ENCODE results near the gene ESPN. TPM values are rescaled to one million over a fixed set of nuclear protein-coding genes. Genes with fewer than 3 reads are reported as not detected.

ESPN gene
- total and polyA plus RNA-seq, 10 of the 15 experiments (the other 5 are each of a cell fraction or from before 2014, with no cell fraction given): 0.18 to 0.71 (median 0.59) TPM; not detected in 7

GRCh38 chr1:6416906-6417305, 7.7 kb upstream of the ESPN start:
- BruUV-seq (replicated peaks): no TSS peak
- no peaks in the 10 kb centered on the region for H3K79me2 ChIP-seq (ENCODE audit: control insufficient read depth, insufficient read depth, low read length)
- ChIA-PET CTCF (interaction anchor here (11.8 kb wide), 1 partner anchor 22 kb away, joined by 86 read pairs; no protein-coding TSS in a partner anchor), SMC1A (ENCODE audit: uncharacterized antibody, unreplicated experiment) (interaction anchor here (0.6 kb wide), 1 partner anchor 136 kb away, joined by 3 read pairs; no protein-coding TSS in a partner anchor), POLR2A (no interaction called here), RAD21 (ENCODE audit: unreplicated experiment) (no interaction called here)
- H2AFZ ChIP-seq (ENCODE audit: control insufficient read depth, low read depth, low read length): no peak overlapping the region
- intact Hi-C loops (cut with micrococcal nuclease; ENCODE audit: unreplicated experiment) (no loop called here), in situ Hi-C loops (cut with MboI) (no loop called here)
- H3K4me1 ChIP-seq (ENCODE audit: control insufficient read depth, insufficient read depth, low read length): peaks cover 16% of the 10 kb centered on the region
- 42% methylated on average over 5 of the region's 5 CpGs for WGBS (ENCODE audit: insufficient coverage, insufficient replicate concordance, low lambda C conversion rate, missing lambda C conversion rate)
- peaks cover 4 to 15% of the 10 kb centered on the region in 2 experiments; a peak in 3 of 4 replicates for H3K27me3 ChIP-seq (replicated peaks in 1 of 2; ENCODE audit: control insufficient read depth in 2 of 2, insufficient read depth in 2 of 2, low read length in 1 of 2)
- no peaks in the 10 kb centered on the region; the same call in 1 of the 2 replicates for H4K20me1 ChIP-seq (ENCODE audit: control insufficient read depth, insufficient read depth)
- H3K4me3 ChIP-seq: no peak overlapping the region
- no peak for TF ChIP-seq ASH2L (IDR thresholded peaks at IDR 0.05; ENCODE audit: borderline replicate concordance, low read depth)
- no peak for TF ChIP-seq RCOR1 (conservative IDR thresholded peaks at IDR 0.05; ENCODE audit: low read depth, low read length)
- no peak for TF ChIP-seq ZNF24 (IDR thresholded peaks at IDR 0.05)
- TF ChIP-seq RAD51 (IDR thresholded peaks at IDR 0.05): no peak
- no peak for TF ChIP-seq ZBED1 (IDR thresholded peaks at IDR 0.05; ENCODE audit: borderline replicate concordance)
- TF ChIP-seq BMI1 (IDR thresholded peaks at IDR 0.05; ENCODE audit: borderline replicate concordance): no peak
- no peak for TF ChIP-seq ZBTB40 (IDR thresholded peaks at IDR 0.05; ENCODE audit: borderline replicate concordance)
- ATAC-seq: no peak
- H3K9ac ChIP-seq (ENCODE audit: control insufficient read depth, insufficient read depth, low read length): no peak overlapping the region
- no peak for FAIRE-seq
- H3K4me2 ChIP-seq (ENCODE audit: control insufficient read depth, insufficient read depth): no peak overlapping the region
- H3K9me3 ChIP-seq (replicated peaks; ENCODE audit: control insufficient read depth, insufficient read depth, low read length): no peaks in the 10 kb centered on the region
- no peaks in the 10 kb centered on the region for H3K36me3 ChIP-seq (ENCODE audit: control insufficient read depth in 2 of 2, insufficient read depth in 2 of 2, low read length in 1 of 2)
- no peak overlapping the region for H3K27ac ChIP-seq (ENCODE audit: control insufficient read depth, insufficient read depth)
- DNase-seq (ENCODE audit: low read depth, low spot score): no peak

All from GM12878 (cell line).